Spleen (tissue), 11 donors: Measurements from ENCODE around the gene SLC38A11. TPM values are rescaled to one million over a fixed set of nuclear protein-coding genes. Genes with fewer than 3 reads are reported as not detected.

Experiments used
- DNase-seq: peaks from one replicate; pipeline ENCODE4 v3.0.0-alpha.2; 2020
- H3K27ac ChIP-seq, 8 donors: fragments of 200-600 bp; sonication (generic) in 7 of 8; 1 replicate in 4 of 8; 2 replicates in 4 of 8; pipeline versions ENCODE4 v1.5.0 to v1.8.0; 2016 to 2021; ENCODE audit warnings: inconsistent platforms in 4 of 8, mild to moderate bottlenecking in 4 of 8, moderate library complexity in 1 of 8
- H3K27me3 ChIP-seq, 7 donors: fragments of 200-600 bp; sonication (generic) in 6 of 7; replicated peaks in 1 of 7; 1 replicate in 4 of 7; 2 replicates in 3 of 7; pipeline versions ENCODE4 v1.5.0 to v1.8.0; 2016 to 2021; ENCODE audit warnings: inconsistent platforms in 3 of 7, mild to moderate bottlenecking in 1 of 7
- H3K36me3 ChIP-seq, 6 donors: fragments of 200-600 bp; sonication (generic) in 5 of 6; 1 replicate in 4 of 6; 2 replicates in 2 of 6; pipeline versions ENCODE4 v1.5.0 to v1.8.0; 2016 to 2021; ENCODE audit warnings: inconsistent platforms in 2 of 6
- H3K4me1 ChIP-seq, 6 donors: fragments of 200-600 bp; sonication (generic) in 5 of 6; 1 replicate in 3 of 6; 2 replicates in 3 of 6; pipeline versions ENCODE4 v1.5.0 to v1.8.0; 2016 to 2021; ENCODE audit warnings: inconsistent platforms in 3 of 6
- H3K4me3 ChIP-seq, 8 donors: fragments of 200-600 bp; sonication (generic) in 7 of 8; 1 replicate in 4 of 8; 2 replicates in 4 of 8; pipeline versions ENCODE4 v1.5.0 to v1.8.0; 2016 to 2021; ENCODE audit warnings: inconsistent platforms in 4 of 8, mild to moderate bottlenecking in 4 of 8, moderate library complexity in 2 of 8
- H3K9me3 ChIP-seq, 8 donors: fragments of 200-600 bp; sonication (generic) in 7 of 8; 1 replicate in 4 of 8; 2 replicates in 4 of 8; pipeline versions ENCODE4 v1.5.0 to v1.8.0; 2016 to 2021; ENCODE audit warnings: inconsistent platforms in 4 of 8
- CTCF ChIP-seq, 11 experiments: fragments of 200-600 bp in 7 of 11; fragments of 450-650 bp in 4 of 11; sonication (generic) in 4 of 11; IDR thresholded peaks in 8 of 11; conservative IDR thresholded peaks in 3 of 11; 1 replicate in 7 of 11; 2 replicates in 4 of 11; pipeline versions ENCODE4 v1.4.0 to v1.8.0; 2016 to 2021; ENCODE audit warnings: antibody characterized with exemption in 11 of 11, inconsistent platforms in 4 of 11, mild to moderate bottlenecking in 1 of 11
- POLR2A ChIP-seq, 3 donors: fragments of 450-650 bp; IDR thresholded peaks; one replicate each; pipeline ENCODE4 v1.5.1; 2017; ENCODE audit warnings: antibody characterized with exemption in 3 of 3, mild to moderate bottlenecking in 1 of 3
- POLR2AphosphoS5 ChIP-seq, 3 donors: sonication (generic); formaldehyde crosslinking; IDR thresholded peaks; one replicate each; pipeline ENCODE4 v1.5.1; 2017; ENCODE audit warnings: antibody characterized with exemption in 3 of 3
- WGBS, 5 donors: extraction: QIAGEN DNeasy Blood & Tissue Kit in 3 of 5; methylation state at CpG; one replicate each; pipeline versions ENCODE4 v1.1.5 to v1.1.7; 2013 to 2018; 5-methylcytosine and 5-hydroxymethylcytosine counted together
- intact Hi-C: fragments of 100-400 bp; cut with DNase I; formaldehyde crosslinking; loops from one replicate; pipeline ENCODE4 v1.15.0; 2023; ENCODE audit warnings: low total_unique reads
- polyA plus RNA-seq, 3 donors: library from polyadenylated mRNA; stranded (reverse); fragments of 200-250 nt; gene quantifications; one replicate each; pipeline ENCODE4 v1.2.1, GENCODE V29; 2013
- total RNA-seq, 7 donors: library from RNA; depleted of rRNA in 3 of 7; stranded (reverse); fragments of >200 nt in 3 of 7; fragmentation: NEBNext Ultra II Directional in 4 of 7; extraction: Animal tissue kit (Norgen Biotek cat#: 25700) in 4 of 7; gene quantifications; one replicate each; pipeline versions ENCODE4 v1.1.0 to v1.2.1, GENCODE V29; 2016 to 2021
- donor health status: healthy with polysubstance abuse.
- donor health status: DM: no; HTN: no; CAD: no; lungs with moderate emphysema.
- donor health status: DM: no; HTN: no; CAD: no.
- donor health status: Bipolar disorder and iron deficiency.
- donor health status: healthy.
- donor health status: DM: no; HTN: no; CAD: no.
- donor health status: DM: yes; HTN: yes; CAD: no.

The SLC38A11 gene
- total and polyA plus RNA-seq, 10 donors: 5.8 to 48.6 (median 24.5) TPM

- Histone ChIP-seq H3K36me3 (no peaks in the 10 kb centered on the region), H3K27ac (peak overlapping the region in 1 of 8 donors; percentile 24), H3K4me1 (peaks cover 0 to 32% (median 7%) of the 10 kb centered on the region in 6 donors), H3K4me3 (no peak overlapping the region), H3K9me3 (peaks cover 0 to 1% (median 0%) of the 10 kb centered on the region in 8 donors), H3K27me3 (no peaks in the 10 kb centered on the region)
- 88 to 96% (median 89%) methylated on average over 5 of the region's 5 CpGs for WGBS, 5 donors
- no peak for DNase-seq
- TF ChIP-seq POLR2A (IDR thresholded peaks at IDR 0.05) (no peak), POLR2AphosphoS5 (IDR thresholded peaks at IDR 0.05) (no peak), CTCF (IDR thresholded peaks at IDR 0.05 in 8 of 11, conservative IDR thresholded peaks at IDR 0.05 in 3 of 11) (no peak)
- intact Hi-C loops: no loop called here
Observed at GRCh38 chr2:164935118-164936101, 19.9 kb downstream of the SLC38A11 start.

GRCh38 chr2:164934401-164935117, 20.8 kb downstream of the SLC38A11 start:
- TF ChIP-seq CTCF (IDR thresholded peaks at IDR 0.05 in 8 of 11, conservative IDR thresholded peaks at IDR 0.05 in 3 of 11) (no peak), POLR2AphosphoS5 (IDR thresholded peaks at IDR 0.05) (no peak), POLR2A (IDR thresholded peaks at IDR 0.05) (no peak)
- WGBS, 5 donors: 67 to 73% (median 71%) methylated on average over 5 of the region's 5 CpGs

GRCh38 chr2:164933671-164934189, 21.6 kb downstream of the SLC38A11 start:
- H3K9me3 ChIP-seq: peaks cover 0 to 5% (median 0%) of the 10 kb centered on the region in 8 donors
- H3K4me1 ChIP-seq: peaks cover 0 to 32% (median 7%) of the 10 kb centered on the region in 6 donors
- no peaks in the 10 kb centered on the region for H3K27me3 ChIP-seq
- intact Hi-C loops: no loop called here
- DNase-seq: no peak
- no peaks in the 10 kb centered on the region for H3K36me3 ChIP-seq
- H3K4me3 ChIP-seq: no peak overlapping the region
- peak overlapping the region in 3 of 8 donors; percentile 5 to 24 (median 10) for H3K27ac ChIP-seq
- 62 to 74% (median 69%) methylated on average over 3 of the region's 3 CpGs for WGBS, 5 donors
- TF ChIP-seq POLR2AphosphoS5 (IDR thresholded peaks at IDR 0.05): no peak
- TF ChIP-seq CTCF (IDR thresholded peaks at IDR 0.05 in 8 of 11, conservative IDR thresholded peaks at IDR 0.05 in 3 of 11): no peak

More at GRCh38 chr2:164934401-164935117, 20.8 kb downstream of the SLC38A11 start:
- Histone ChIP-seq H3K36me3 (no peaks in the 10 kb centered on the region), H3K27ac (peak overlapping the region in 1 of 8 donors; percentile 24), H3K4me3 (no peak overlapping the region), H3K27me3 (no peaks in the 10 kb centered on the region), H3K4me1 (peaks cover 0 to 32% (median 7%) of the 10 kb centered on the region in 6 donors), H3K9me3 (peaks cover 0 to 5% (median 0%) of the 10 kb centered on the region in 8 donors)
- intact Hi-C loops: no loop called here
- no peak for DNase-seq
